GOT3 (cell line): ENCODE data around the gene STON1.
"Not testable (repeated sequence)": the region's sequence is repeated elsewhere in the genome, so short reads cannot be mapped to it uniquely, and the experiment has no call there.

Experiments
- DNase-seq: peaks from one replicate; lab custom pipeline; 2025; ENCODE audit warnings: mixed read lengths; lab: John Stamatoyannopoulos, UW

STON1 gene

DNA sequence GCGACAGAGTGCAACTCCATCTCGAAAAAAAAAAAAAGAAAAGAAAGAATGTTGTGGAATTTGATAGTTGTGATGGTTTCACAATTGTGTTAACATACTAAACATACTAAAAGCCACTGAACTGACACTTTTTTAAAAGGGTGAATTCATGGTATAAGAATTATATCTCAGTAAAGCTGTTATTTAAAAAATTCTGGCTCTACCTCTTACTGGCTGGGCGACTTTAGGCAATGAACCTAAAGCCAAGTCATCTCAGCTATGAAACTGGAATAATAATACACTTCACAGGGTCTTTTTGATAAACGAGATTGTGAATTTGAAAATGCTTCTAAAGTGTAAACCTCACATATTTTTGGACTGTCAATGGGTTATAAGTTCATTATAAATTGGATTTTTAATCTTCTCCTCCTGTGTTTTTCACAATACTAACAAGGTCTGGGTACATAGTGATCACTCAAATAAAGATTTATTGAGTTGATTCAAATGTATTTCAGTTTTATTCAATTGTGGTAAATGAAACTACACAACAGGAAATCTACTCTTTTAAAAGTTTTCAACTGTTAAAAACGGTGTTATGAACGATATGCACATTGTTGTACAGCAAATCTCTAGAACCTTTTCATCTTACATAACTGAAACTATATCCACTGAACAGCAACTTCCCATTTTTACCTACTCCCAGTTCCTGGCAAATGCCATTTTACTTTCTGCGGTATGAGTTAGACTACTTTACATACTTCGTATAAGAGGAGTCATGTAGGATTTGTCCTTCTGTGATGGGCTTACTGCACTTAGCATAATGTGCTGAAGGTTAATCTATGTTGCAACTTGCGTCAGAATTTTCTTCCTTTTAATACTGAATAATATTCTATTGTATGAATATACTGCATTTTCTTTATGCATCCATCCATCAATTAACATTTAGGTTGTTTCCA, 44.7 kb downstream of the STON1 start:
- DNase-seq = no peak

DNA sequence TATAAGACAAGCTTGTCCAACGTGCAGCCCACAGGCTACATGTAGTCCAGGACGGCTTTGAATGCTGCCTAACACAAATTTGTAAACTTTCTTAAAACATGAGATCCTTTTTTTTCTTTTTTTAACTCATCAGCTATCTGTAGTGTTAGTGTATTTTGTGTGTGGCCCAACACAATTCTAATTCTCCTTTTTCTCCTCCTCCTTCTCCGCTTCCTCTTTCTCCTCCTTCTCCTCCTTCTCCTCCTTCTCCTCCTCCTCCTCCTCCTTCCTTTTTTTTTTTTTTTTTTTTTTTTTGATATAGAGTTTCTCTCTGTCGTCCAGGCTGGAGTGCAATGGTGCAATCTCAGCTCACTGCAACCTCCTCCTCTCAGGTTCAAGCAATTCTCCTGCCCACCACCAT, 48.4 kb downstream of the STON1 start:
- DNase-seq = no peak

GRCh38 chr2:48583961-48584360, 54.0 kb downstream of the STON1 start:
- no peak for DNase-seq

GRCh38 chr2:48584551-48584950, 54.6 kb downstream of the STON1 start:
- no peak for DNase-seq

GRCh38 chr2:48586433-48586832, 56.5 kb downstream of the STON1 start:
- no peak for DNase-seq

- DNase-seq = no peak
Observed at GRCh38 chr2:48587560-48587959, 57.6 kb downstream of the STON1 start.

DNA sequence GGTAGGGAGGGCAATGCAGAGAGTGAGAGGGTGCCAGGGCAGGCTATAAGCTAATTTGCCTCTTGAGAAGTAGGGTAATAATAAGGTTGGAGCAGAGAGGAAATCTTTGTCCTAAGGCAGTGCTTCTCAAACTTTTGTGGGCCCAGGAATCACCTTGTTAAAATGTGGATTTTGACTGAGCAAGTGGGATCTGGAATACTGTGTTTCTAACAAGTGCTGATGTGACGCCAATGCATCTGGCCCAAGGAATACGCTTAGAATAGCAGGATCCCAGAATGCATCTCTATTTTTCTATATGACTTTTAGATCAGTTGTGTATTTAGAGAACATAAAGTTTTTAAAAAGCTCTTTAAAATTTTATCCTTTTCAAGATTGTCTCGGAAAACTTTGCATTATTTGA, 58.0 kb downstream of the STON1 start:
- no peak for DNase-seq

GRCh38 chr2:48588745-48589144, 58.8 kb downstream of the STON1 start:
- DNase-seq = no peak

DNA sequence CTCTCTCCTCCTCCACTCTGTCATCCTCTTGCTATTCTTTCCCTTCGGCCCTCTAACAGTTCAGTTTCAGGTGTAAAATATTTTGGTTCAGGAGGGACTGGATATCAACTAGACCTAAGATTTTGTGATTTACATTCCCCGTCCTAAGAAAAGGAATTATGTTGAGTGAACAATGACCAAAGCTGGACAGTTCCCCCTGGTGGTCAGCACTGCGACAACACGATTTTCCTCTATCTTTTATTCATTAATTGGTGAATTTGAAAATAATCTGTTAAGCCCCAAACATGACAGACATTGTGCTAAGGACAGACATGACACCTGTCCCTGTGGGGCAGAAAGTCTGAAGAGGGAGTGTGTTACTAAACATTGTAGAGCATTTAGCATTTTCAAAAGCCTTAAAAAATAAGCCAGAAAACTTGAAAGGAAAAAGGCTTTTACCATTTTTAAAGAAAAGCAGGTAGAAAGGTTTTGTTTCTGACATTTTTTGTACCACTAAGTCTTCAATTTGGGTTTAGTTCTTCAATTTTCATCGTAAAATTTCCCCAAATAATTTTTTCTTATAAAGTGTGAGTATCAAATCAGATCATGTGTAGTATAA, 59.3 kb downstream of the STON1 start:
- DNase-seq = no peak

DNA sequence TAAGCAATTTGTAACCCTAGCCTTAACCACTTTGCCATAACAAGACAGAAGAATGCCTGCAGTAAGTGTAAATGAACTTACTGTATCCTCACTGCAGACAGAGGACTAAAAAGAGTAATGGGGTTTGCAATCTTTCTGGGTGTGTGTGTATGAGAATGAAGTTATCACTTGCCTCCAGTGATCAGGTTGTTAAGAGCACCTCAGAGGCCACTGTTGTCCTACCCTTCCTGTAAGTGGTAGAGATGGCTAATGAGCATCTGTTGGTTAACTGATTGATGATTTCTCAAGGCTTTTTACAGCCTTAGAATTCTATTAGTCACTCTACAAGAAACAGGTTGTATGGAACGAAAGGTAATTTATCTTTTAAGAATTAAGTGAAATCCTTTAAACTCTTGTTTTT, 60.1 kb downstream of the STON1 start:
- no peak for DNase-seq

GRCh38 chr2:48592067-48592466, 62.1 kb downstream of the STON1 start:
- DNase-seq = no peak

DNA sequence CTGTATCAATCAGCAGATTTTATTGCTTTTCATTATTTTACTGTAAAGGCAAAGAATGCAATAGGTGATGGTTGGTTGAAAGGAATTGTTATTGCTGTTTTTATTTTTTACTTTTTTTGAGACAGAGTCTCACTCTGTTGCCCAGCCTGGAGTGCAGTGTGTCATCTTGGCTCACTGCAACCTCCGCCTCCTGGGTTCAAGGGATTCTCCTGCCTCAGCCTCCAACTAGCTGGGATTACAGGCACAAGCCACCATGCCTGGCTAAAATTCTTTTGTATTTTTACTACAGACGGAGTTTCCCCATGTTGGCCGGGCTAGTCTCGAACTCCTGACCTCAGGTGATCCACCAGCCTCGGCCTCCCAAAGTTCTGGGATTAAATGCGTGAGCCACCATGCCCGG, 66.8 kb downstream of the STON1 start:
- DNase-seq = not testable (repeated sequence)

DNA sequence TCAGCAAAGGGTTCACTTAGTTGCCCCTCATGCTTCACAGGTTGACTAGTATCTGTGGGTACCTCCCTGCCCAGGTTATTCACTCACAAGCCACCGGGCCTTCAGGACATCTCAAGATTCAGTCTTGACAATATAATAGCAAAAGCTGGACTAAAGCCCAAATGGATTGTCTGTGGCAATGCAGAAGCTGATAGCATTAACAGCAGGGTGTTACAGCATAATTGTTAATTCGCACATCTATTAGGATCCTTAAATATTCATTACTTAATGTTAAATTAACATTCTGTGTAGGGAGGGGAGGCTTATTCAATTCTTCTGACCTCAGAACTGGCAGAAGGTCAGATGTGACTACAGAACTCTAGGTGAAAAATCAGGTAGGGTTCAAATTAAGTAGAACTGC, 67.5 kb downstream of the STON1 start:
- no peak for DNase-seq

- no peak for DNase-seq
Observed at GRCh38 chr2:48600204-48600813, 70.4 kb downstream of the STON1 start.

- no peak for DNase-seq
Observed at GRCh38 chr2:48600917-48601316, 71.0 kb downstream of the STON1 start.

- no peak for DNase-seq
Observed at GRCh38 chr2:48601349-48601748, 71.4 kb downstream of the STON1 start.

- no peak for DNase-seq
Observed at GRCh38 chr2:48605482-48606175, 75.7 kb downstream of the STON1 start.

- DNase-seq = no peak
Observed at GRCh38 chr2:48607307-48608014, 77.5 kb downstream of the STON1 start.

- no peak for DNase-seq
Observed at GRCh38 chr2:48613211-48613610, 83.3 kb downstream of the STON1 start.

DNA sequence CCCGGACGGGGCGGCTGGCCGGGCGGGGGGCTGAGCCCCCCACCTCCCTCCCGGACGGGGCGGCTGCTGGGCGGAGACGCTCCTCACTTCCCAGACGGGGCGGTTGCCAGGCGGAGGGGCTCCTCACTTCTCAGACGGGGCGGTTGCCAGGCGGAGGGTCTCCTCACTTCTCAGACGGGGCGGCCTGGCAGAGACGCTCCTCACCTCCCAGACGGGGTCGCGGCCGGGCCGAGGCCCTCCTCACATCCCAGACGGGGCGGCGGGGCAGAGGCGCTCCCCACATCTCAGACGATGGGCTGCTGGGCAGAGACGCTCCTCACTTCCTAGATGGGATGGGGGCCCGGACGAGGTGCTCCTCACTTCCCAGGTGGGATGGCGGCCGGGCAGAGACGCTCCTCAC, 84.6 kb downstream of the STON1 start:
- not testable (repeated sequence) for DNase-seq

GRCh38 chr2:48617618-48618017, 87.7 kb downstream of the STON1 start, which contains the start of gene GTF2A1L:
GTF2A1L (plus strand) TSS chr2:48617856; CDS start chr2:48617875, 19 bp downstream.
- DNase-seq = no peak

DNA sequence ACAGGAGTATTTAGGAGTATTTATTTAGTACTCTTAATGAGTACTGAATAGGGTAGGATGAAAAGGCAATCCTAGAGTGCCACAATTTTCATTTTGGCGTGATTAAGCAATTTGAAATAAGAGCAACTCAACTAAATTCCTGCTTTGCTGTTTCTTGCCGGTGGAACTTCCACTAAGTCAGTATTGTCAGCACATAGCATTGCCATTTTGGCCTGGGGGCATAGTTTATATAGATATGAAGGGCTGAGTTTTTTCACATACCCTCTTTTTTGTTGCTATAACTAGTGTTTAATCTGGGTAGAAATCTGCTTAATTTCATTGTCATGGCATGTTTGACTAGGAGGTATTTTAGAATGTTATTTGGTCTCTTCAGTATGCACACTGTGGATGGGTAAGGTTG, 89.6 kb downstream of the STON1 start:
- no peak for DNase-seq
